Neural progenitor cell (in vitro differentiated cells): ENCODE measurements around the gene SLC35F4.

Source experiments
- CTCF ChIP-seq: fragments of 200-600 bp; sonication (generic); IDR thresholded peaks from 2 replicates; pipeline ENCODE4 v1.5.1; 2017; ENCODE audit warnings: antibody characterized with exemption, mild to moderate bottlenecking
- EZH2 ChIP-seq: fragments of 200-600 bp; sonication (generic); IDR thresholded peaks from 2 replicates; pipeline ENCODE4 v1.6.1; 2017; ENCODE audit warnings: antibody characterized with exemption, mild to moderate bottlenecking, moderate library complexity
- EZH2phosphoT487 ChIP-seq: fragments of 200-600 bp; sonication (generic); IDR thresholded peaks from 2 replicates; pipeline ENCODE4 v1.6.1; 2017; ENCODE audit warnings: antibody characterized with exemption

- TF ChIP-seq CTCF, result no peak
- no peak for TF ChIP-seq EZH2phosphoT487
- TF ChIP-seq EZH2, result no peak
Observed at GRCh38 chr14:57634335-57634734, 231.6 kb downstream of the SLC35F4 start.
